Measurements from ENCODE around the gene TMCO4. TPM values are rescaled to one million over a fixed set of nuclear protein-coding genes. Genes with fewer than 3 reads are reported as not detected.
A peak's percentile ranks its signal among the peaks of the same experiment; 100 is the strongest.

TMCO4 gene
- total and polyA plus RNA-seq, 12 donors, result 23.2 to 55.0 (median 38.1) TPM

DNA sequence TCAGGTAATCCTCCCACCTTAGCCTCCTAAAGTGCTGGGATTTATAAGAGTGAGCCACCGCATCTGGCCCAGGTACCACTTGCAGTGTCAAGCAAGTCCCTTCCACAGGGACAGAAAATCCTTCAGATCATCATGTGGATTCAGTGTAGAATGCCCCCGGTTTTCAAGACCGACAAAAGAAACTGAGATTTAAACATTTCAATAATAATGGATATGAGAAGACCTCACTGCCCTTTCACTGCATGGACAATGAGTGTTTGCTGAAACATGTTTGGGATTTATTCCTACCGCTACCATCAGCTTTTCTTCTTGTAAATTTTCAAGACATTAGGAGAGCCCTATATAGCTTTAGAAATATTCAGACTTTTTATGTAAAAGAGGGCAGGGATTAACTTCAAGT is 93.6 kb downstream of the TMCO4 start:
- DNase-seq, result no peak
- Histone ChIP-seq H3K4me1 (replicated peaks in 1 of 2) (peaks cover 0 to 8% of the 10 kb centered on the region in 2 donors), H3K4me3 (no peak overlapping the region), H3K9me3 (replicated peaks in 1 of 3) (no peaks in the 10 kb centered on the region), H3K27me3 (no peaks in the 10 kb centered on the region), H3K27ac (no peak overlapping the region), H3K36me3 (replicated peaks in 1 of 2) (no peaks in the 10 kb centered on the region)
- TF ChIP-seq, protein P1, sequence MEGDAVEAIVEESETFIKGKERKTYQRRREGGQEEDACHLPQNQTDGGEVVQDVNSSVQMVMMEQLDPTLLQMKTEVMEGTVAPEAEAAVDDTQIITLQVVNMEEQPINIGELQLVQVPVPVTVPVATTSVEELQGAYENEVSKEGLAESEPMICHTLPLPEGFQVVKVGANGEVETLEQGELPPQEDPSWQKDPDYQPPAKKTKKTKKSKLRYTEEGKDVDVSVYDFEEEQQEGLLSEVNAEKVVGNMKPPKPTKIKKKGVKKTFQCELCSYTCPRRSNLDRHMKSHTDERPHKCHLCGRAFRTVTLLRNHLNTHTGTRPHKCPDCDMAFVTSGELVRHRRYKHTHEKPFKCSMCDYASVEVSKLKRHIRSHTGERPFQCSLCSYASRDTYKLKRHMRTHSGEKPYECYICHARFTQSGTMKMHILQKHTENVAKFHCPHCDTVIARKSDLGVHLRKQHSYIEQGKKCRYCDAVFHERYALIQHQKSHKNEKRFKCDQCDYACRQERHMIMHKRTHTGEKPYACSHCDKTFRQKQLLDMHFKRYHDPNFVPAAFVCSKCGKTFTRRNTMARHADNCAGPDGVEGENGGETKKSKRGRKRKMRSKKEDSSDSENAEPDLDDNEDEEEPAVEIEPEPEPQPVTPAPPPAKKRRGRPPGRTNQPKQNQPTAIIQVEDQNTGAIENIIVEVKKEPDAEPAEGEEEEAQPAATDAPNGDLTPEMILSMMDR (IDR thresholded peaks at IDR 0.05), result no peak
- no peak for TF ChIP-seq POLR2A (IDR thresholded peaks at IDR 0.05)
- WGBS, 4 donors, result 85 to 96% (median 94%) methylated on average over 4 of the region's 4 CpGs
- intact Hi-C loops (cut with DNase I), result no loop called here

DNA sequence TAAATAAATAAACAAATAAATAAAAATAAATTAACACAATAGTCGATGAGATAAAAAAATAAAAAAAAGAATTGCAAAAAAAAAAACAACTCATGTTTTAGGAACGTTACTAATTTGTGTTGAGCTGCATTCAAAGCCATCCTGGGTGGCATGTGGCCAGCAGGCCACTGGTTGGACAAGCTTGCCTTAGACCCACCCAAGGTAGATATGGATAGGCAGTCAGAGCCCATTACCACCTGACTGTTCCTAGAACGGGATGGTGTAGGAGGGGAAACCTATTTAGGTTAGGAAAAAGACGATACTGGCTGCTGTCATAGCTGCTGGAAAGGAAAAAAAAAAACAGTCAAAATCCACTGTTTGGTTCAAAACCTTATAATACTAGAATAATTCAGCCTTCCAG is 94.3 kb downstream of the TMCO4 start:
- Histone ChIP-seq H3K27me3 (no peaks in the 10 kb centered on the region), H3K4me1 (replicated peaks in 1 of 2) (peaks cover 0 to 8% of the 10 kb centered on the region in 2 donors), H3K4me3 (no peak overlapping the region), H3K9me3 (replicated peaks in 1 of 3) (no peaks in the 10 kb centered on the region), H3K36me3 (replicated peaks in 1 of 2) (no peaks in the 10 kb centered on the region), H3K27ac (no peak overlapping the region)
- intact Hi-C loops (cut with DNase I), result loop anchor here in 1 of 2 donors (2.0 kb wide), 1 partner anchor 43 kb away; no protein-coding TSS in a partner anchor
- WGBS, 4 donors, result 80 to 93% (median 88%) methylated on average over 4 of the region's 4 CpGs
- no peak for DNase-seq
- TF ChIP-seq, protein P1 (IDR thresholded peaks at IDR 0.05), result no peak

DNA sequence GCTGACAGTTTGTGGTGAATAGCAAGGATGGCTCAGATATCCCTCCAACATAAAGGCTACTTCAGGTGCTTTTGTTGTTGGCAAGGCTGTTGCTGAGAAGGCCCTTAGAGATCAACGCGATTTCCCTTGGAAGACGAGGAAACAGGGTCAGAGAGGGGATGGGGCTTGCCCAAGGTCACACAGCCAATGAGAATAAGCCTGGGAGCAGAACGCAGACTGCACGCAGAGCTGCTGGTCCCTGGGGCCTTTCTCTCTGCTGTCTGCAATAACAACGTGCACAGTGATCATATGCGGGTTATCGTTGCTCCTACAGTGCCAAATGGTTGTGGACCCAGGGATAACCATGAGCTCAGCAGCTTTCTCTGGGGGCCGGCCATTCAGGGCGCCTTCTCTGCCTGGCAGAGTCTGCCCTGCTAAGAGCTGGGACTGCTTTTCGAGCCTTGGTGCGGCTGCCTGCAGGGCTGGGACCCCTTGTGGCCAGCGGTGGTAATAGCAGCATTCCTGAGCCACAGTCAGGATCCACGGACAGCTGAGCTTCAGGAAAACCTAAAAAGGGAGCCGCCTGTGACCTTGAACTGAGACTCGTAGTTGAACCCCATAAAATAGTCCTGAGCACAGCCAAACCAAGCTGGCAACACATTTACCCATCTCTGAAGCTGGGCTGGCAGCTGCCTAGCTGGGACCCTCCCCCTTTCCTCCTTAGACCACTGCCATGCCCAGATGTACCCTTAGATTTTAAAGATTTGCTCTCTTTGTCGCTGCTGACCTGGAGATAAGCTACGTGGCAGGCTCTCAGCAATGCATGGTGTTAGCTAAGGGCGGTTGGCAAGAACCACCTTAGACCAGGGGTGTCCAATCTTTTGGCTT is 95.2 kb downstream of the TMCO4 start:
- Histone ChIP-seq H3K27ac (no peak overlapping the region), H3K4me3 (no peak overlapping the region), H3K27me3 (no peaks in the 10 kb centered on the region), H3K4me1 (replicated peaks in 1 of 2) (peaks cover 0 to 8% of the 10 kb centered on the region in 2 donors), H3K9me3 (replicated peaks in 1 of 3) (no peaks in the 10 kb centered on the region), H3K36me3 (replicated peaks in 1 of 2) (no peaks in the 10 kb centered on the region)
- intact Hi-C loops (cut with DNase I), result loop anchor here (2.0 to 5.0 kb wide), 2 partner anchors 37 to 42 kb away; no protein-coding TSS in a partner anchor
- peak; percentile 71 to 88 (median 80) for DNase-seq
- WGBS, 4 donors, result 17 to 25% (median 20%) methylated on average over 10 to 19 of the region's 19 CpGs
- TF ChIP-seq, protein P1 (IDR thresholded peaks at IDR 0.05), result peak; percentile 75 to 94 (median 88)
- TF ChIP-seq POLR2A (IDR thresholded peaks at IDR 0.05), result no peak

DNA sequence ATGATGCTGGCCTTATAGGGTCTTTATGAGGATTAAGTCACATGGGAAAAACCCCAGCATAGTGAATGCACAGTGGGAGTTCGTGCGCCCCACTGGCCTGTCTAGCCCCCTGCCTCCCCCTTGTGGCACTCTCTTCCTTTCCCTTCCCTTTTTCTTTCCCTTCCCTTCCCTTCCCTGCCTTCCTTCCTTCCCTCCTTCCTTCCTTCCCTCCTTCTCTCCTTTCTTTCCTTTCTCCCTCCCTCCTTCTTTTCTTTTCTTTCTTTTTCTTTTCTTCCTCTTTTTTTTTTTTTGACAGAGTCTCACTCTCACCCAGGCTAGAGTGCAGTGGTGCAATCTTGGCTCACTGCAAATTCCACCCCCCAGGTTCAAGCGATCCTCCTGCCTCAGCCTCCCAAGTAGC is 96.4 kb downstream of the TMCO4 start:
- no peak for TF ChIP-seq POLR2A (IDR thresholded peaks at IDR 0.05)
- TF ChIP-seq, protein P1 (IDR thresholded peaks at IDR 0.05), result no peak
- WGBS, 4 donors, result 87 to 93% (median 92%) methylated on average over 3 of the region's 3 CpGs
- intact Hi-C loops (cut with DNase I), result loop anchor here in 1 of 2 donors (5.0 kb wide), 1 partner anchor 36 kb away; no protein-coding TSS in a partner anchor
- H3K4me3 ChIP-seq, result no peak overlapping the region
- H3K27me3 ChIP-seq, result no peaks in the 10 kb centered on the region
- peaks cover 0 to 8% of the 10 kb centered on the region in 2 donors for H3K4me1 ChIP-seq (replicated peaks in 1 of 2)
- H3K9me3 ChIP-seq (replicated peaks in 1 of 3), result no peaks in the 10 kb centered on the region
- no peak overlapping the region for H3K27ac ChIP-seq
- DNase-seq, result no peak
- no peaks in the 10 kb centered on the region for H3K36me3 ChIP-seq (replicated peaks in 1 of 2)
